AG09319 (cell line): ENCODE data around the gene LZTS2.
"Not testable (repeated sequence)": the region's sequence is repeated elsewhere in the genome, so short reads cannot be mapped to it uniquely, and the experiment has no call there.

Source experiments
- DNase-seq: peaks from one replicate; pipeline ENCODE4 v3.0.0-alpha.2; 2010; ENCODE audit warnings: low read depth; ENCODE audit errors: extremely low read depth
- TF ChIP-seq, protein P1 (sequence below): IDR thresholded peaks from 2 replicates; pipeline ENCODE4 v1.5.1; 2011; ENCODE audit warnings: low read depth, mild to moderate bottlenecking, inconsistent platforms, low read length, moderate library complexity

The LZTS2 gene

DNA sequence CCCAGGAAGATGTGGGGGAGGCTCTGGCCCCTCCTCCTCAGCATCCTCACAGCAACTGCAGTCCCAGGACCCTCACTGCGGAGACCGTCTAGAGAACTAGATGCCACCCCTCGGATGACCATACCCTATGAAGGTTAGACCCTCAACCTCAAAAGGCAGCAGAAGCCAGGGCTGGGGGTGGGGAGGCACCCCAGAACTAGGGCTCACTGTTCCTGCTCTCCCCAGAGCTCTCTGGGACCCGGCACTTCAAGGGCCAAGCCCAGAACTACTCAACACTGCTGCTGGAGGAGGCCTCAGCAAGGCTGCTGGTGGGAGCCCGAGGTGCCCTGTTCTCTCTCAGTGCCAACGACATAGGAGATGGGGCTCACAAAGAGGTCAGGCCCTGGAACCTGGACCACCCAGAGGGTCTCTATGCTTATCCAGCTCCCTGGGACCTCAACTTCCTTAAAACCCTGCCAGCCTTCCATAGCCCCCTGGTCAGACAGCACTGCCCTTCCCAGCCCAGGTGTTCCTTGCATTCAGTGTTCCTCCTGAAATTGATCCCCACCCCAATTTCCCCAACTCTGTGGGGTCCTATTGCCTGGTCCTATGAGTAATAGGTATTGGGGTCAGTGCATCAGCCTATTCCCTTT lies 26.6 kb upstream of the LZTS2 start:
- TF ChIP-seq, protein P1, sequence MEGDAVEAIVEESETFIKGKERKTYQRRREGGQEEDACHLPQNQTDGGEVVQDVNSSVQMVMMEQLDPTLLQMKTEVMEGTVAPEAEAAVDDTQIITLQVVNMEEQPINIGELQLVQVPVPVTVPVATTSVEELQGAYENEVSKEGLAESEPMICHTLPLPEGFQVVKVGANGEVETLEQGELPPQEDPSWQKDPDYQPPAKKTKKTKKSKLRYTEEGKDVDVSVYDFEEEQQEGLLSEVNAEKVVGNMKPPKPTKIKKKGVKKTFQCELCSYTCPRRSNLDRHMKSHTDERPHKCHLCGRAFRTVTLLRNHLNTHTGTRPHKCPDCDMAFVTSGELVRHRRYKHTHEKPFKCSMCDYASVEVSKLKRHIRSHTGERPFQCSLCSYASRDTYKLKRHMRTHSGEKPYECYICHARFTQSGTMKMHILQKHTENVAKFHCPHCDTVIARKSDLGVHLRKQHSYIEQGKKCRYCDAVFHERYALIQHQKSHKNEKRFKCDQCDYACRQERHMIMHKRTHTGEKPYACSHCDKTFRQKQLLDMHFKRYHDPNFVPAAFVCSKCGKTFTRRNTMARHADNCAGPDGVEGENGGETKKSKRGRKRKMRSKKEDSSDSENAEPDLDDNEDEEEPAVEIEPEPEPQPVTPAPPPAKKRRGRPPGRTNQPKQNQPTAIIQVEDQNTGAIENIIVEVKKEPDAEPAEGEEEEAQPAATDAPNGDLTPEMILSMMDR = no peak
- DNase-seq = no peak

GRCh38 chr10:100975397-100975796 lies 24.2 kb upstream of the LZTS2 start:
- not testable (repeated sequence) for DNase-seq

GRCh38 chr10:100976906-100977305 lies 22.7 kb upstream of the LZTS2 start:
- no peak for DNase-seq
- TF ChIP-seq, protein P1 = no peak

GRCh38 chr10:100977436-100977835 lies 22.2 kb upstream of the LZTS2 start:
- no peak for DNase-seq
- TF ChIP-seq, protein P1 = no peak

DNA sequence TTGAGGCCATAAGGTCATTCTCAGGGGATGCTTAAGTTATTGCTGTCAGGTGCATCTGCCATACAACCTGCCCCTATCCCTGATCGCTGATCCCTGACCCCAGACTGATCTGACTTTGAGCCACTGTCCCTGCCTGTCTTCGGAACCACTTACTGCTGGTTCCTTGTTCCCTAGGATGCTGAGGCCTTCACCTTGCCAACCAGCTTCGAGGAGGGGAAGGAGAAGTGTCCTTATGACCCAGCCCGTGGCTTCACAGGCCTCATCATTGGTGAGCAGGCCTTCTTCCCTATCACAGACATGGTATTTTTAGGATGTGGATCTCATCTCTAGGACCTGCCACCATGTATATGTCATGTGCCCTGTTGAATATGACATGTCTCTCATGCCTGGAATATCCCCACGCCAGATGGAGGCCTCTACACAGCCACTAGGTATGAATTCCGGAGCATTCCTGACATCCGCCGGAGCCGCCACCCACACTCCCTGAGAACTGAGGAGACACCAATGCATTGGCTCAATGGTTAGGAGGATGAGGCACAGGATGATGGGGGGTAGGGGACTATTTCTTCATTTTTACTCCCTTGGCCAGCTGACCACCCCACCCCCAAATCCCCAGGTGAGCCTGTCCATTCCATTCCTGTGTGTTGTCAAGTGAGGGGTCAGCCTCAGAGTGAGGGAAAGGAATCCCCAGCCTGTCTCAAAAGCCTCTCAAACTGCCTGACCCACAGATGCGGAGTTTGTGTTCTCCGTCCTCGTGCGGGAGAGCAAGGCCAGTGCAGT lies 21.3 kb upstream of the LZTS2 start:
- no peak for DNase-seq
- TF ChIP-seq, protein P1 = no peak

- DNase-seq = no peak
- TF ChIP-seq, protein P1 = no peak
These were observed 20.8 kb upstream of the LZTS2 start for GRCh38 chr10:100978901-100979195.

DNA sequence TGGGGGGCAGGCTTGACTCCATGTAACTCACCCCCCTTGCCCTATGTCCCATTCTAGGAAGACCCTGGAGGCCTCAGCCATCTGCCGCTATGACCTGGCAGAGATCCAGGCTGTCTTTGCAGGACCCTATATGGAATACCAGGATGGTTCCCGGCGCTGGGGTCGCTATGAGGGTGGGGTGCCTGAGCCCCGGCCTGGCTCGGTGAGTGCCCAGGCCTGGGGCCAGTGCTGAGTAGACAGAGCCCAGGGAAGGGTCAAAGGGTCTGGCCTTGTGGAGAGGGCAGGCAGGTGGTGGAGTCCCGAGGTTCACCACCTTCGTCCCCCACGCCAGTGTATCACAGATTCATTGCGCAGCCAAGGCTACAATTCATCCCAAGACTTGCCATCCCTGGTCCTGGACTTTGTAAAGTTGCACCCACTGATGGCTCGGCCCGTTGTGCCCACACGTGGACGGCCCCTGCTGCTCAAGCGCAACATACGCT lies 19.8 kb upstream of the LZTS2 start:
- TF ChIP-seq, protein P1 = no peak
- no peak for DNase-seq

GRCh38 chr10:100980311-100980710 lies 19.3 kb upstream of the LZTS2 start:
- DNase-seq = no peak
- TF ChIP-seq, protein P1 = no peak
